Measurements from ENCODE around the gene CDH2. TPM values are rescaled to one million over a fixed set of nuclear protein-coding genes. Genes with fewer than 3 reads are reported as not detected.

Gene CDH2
- total and polyA plus RNA-seq, 2 experiments from 2014 or later = 103 to 165 TPM

GRCh38 chr18:28045176-28045810 lies 131.6 kb downstream of the CDH2 start:
- Histone ChIP-seq H2AFZ (peak overlapping the region; percentile 1), H3K9me2 (ENCODE audit: insufficient read depth) (no peaks in the 10 kb centered on the region), H3K79me2 (ENCODE audit: insufficient read depth) (peaks cover 90% of the 10 kb centered on the region), H3K9ac (no peak overlapping the region), H3K4me1 (ENCODE audit: insufficient read depth) (peaks cover 34% of the 10 kb centered on the region), H3K9me3 (ENCODE audit: low read depth) (no peaks in the 10 kb centered on the region), H3K4me2 (ENCODE audit: unreplicated experiment) (peak overlapping the region; percentile 61), H3K4me3 (no peak overlapping the region), H3K27me3 (replicated peaks; ENCODE audit: insufficient read depth) (no peaks in the 10 kb centered on the region), H3K36me3 (ENCODE audit: low read depth) (no peaks in the 10 kb centered on the region), H4K20me1 (ENCODE audit: insufficient read depth) (no peaks in the 10 kb centered on the region), H3F3A (ENCODE audit: insufficient read depth) (peaks cover 32% of the 10 kb centered on the region), H3K27ac (peak overlapping the region; percentile 51)
- no peak for TF ChIP-seq EZH2 (IDR thresholded peaks at IDR 0.05; ENCODE audit: insufficient read depth, poor library complexity, severe bottlenecking)
- peak; percentile 73 for DNase-seq
- in situ Hi-C loops (cut with MboI) = no loop called here
- WGBS, 2 experiments (ENCODE audit: low coverage in 1 of 2, low lambda C conversion rate in 2 of 2, missing lambda C conversion rate in 2 of 2) = 10 to 14% methylated on average over 3 of the region's 3 CpGs

GRCh38 chr18:28044036-28044435 lies 132.9 kb downstream of the CDH2 start:
- no peak overlapping the region for H3K4me3 ChIP-seq
- H4K20me1 ChIP-seq (ENCODE audit: insufficient read depth) = no peaks in the 10 kb centered on the region
- H3K4me2 ChIP-seq (ENCODE audit: unreplicated experiment) = no peak overlapping the region
- 76 to 82% methylated on average over 4 of the region's 4 CpGs for WGBS, 2 experiments (ENCODE audit: low coverage in 1 of 2, low lambda C conversion rate in 2 of 2, missing lambda C conversion rate in 2 of 2)
- no peak overlapping the region for H2AFZ ChIP-seq
- H3K36me3 ChIP-seq (ENCODE audit: low read depth) = no peaks in the 10 kb centered on the region
- no peaks in the 10 kb centered on the region for H3K9me2 ChIP-seq (ENCODE audit: insufficient read depth)
- peaks cover 90% of the 10 kb centered on the region for H3K79me2 ChIP-seq (ENCODE audit: insufficient read depth)
- peaks cover 44% of the 10 kb centered on the region for H3F3A ChIP-seq (ENCODE audit: insufficient read depth)
- DNase-seq = no peak
- H3K9me3 ChIP-seq (ENCODE audit: low read depth) = no peaks in the 10 kb centered on the region
- no peaks in the 10 kb centered on the region for H3K27me3 ChIP-seq (replicated peaks; ENCODE audit: insufficient read depth)
- H3K27ac ChIP-seq = no peak overlapping the region
- H3K9ac ChIP-seq = no peak overlapping the region
- no peak for TF ChIP-seq EZH2 (IDR thresholded peaks at IDR 0.05; ENCODE audit: insufficient read depth, poor library complexity, severe bottlenecking)
- TF ChIP-seq EZH2phosphoT487 (IDR thresholded peaks at IDR 0.05; ENCODE audit: insufficient read depth, low read depth) = no peak
- H3K4me1 ChIP-seq (ENCODE audit: insufficient read depth) = peaks cover 33% of the 10 kb centered on the region
- in situ Hi-C loops (cut with MboI) = no loop called here

- H3K4me3 ChIP-seq = no peak overlapping the region
- in situ Hi-C loops (cut with MboI) = no loop called here
- H3K4me1 ChIP-seq (ENCODE audit: insufficient read depth) = peaks cover 33% of the 10 kb centered on the region
- WGBS, 2 experiments (ENCODE audit: low coverage in 1 of 2, low lambda C conversion rate in 2 of 2, missing lambda C conversion rate in 2 of 2) = 77 to 78% methylated on average over 3 of the region's 3 CpGs
- no peaks in the 10 kb centered on the region for H3K9me3 ChIP-seq (ENCODE audit: low read depth)
- H3K9me2 ChIP-seq (ENCODE audit: insufficient read depth) = no peaks in the 10 kb centered on the region
- no peak overlapping the region for H3K27ac ChIP-seq
- H4K20me1 ChIP-seq (ENCODE audit: insufficient read depth) = no peaks in the 10 kb centered on the region
- no peak overlapping the region for H2AFZ ChIP-seq
- H3K27me3 ChIP-seq (replicated peaks; ENCODE audit: insufficient read depth) = no peaks in the 10 kb centered on the region
- H3K79me2 ChIP-seq (ENCODE audit: insufficient read depth) = peaks cover 90% of the 10 kb centered on the region
- TF ChIP-seq EZH2phosphoT487 (IDR thresholded peaks at IDR 0.05; ENCODE audit: insufficient read depth, low read depth) (no peak), EZH2 (IDR thresholded peaks at IDR 0.05; ENCODE audit: insufficient read depth, poor library complexity, severe bottlenecking) (no peak)
- H3K4me2 ChIP-seq (ENCODE audit: unreplicated experiment) = no peak overlapping the region
- H3K36me3 ChIP-seq (ENCODE audit: low read depth) = no peaks in the 10 kb centered on the region
- DNase-seq = peak; percentile 50
- no peak overlapping the region for H3K9ac ChIP-seq
- peaks cover 48% of the 10 kb centered on the region for H3F3A ChIP-seq (ENCODE audit: insufficient read depth)
Measured at GRCh38 chr18:28043631-28044030, 133.3 kb downstream of the CDH2 start.

- Histone ChIP-seq H4K20me1 (ENCODE audit: insufficient read depth) (no peaks in the 10 kb centered on the region), H3K36me3 (ENCODE audit: low read depth) (no peaks in the 10 kb centered on the region), H3F3A (ENCODE audit: insufficient read depth) (peaks cover 45% of the 10 kb centered on the region; the same call in 1 of the 2 replicates), H3K79me2 (ENCODE audit: insufficient read depth) (peaks cover 90% of the 10 kb centered on the region), H3K27ac (peak overlapping the region; percentile 78), H3K4me2 (ENCODE audit: unreplicated experiment) (peak overlapping the region; percentile 57), H3K4me1 (ENCODE audit: insufficient read depth) (peaks cover 29% of the 10 kb centered on the region), H3K27me3 (replicated peaks; ENCODE audit: insufficient read depth) (no peaks in the 10 kb centered on the region), H3K9me3 (ENCODE audit: low read depth) (no peaks in the 10 kb centered on the region), H2AFZ (no peak overlapping the region), H3K9ac (peak overlapping the region; percentile 68), H3K4me3 (no peak overlapping the region), H3K9me2 (ENCODE audit: insufficient read depth) (no peaks in the 10 kb centered on the region)
- peak; percentile 87 for DNase-seq
- 43% methylated on average over 5 of the region's 5 CpGs for WGBS, 2 experiments (ENCODE audit: low coverage in 1 of 2, low lambda C conversion rate in 2 of 2, missing lambda C conversion rate in 2 of 2)
- in situ Hi-C loops (cut with MboI) = no loop called here
- TF ChIP-seq EZH2 (IDR thresholded peaks at IDR 0.05; ENCODE audit: insufficient read depth, poor library complexity, severe bottlenecking) (no peak), EZH2phosphoT487 (IDR thresholded peaks at IDR 0.05; ENCODE audit: insufficient read depth, low read depth) (no peak)
Measured at GRCh38 chr18:28041366-28041765, 135.6 kb downstream of the CDH2 start.
